GM12864 (cell line): ENCODE data around the gene SLC6A1.

Source experiments
- DNase-seq: peaks from one replicate; pipeline ENCODE4 v3.0.0-alpha.2; 2011; ENCODE audit warnings: low read depth
- H3K4me3 ChIP-seq: 2 replicates; pipeline ENCODE4 v1.5.1; 2011; ENCODE audit warnings: mild to moderate bottlenecking, low read depth, low read length, control low read depth
- TF ChIP-seq, protein P1 (sequence below): IDR thresholded peaks from 2 replicates; pipeline ENCODE4 v1.5.1; 2011; ENCODE audit warnings: low read depth, mild to moderate bottlenecking, moderate library complexity, low read length, control low read depth, inconsistent platforms; ENCODE audit errors: missing control alignments

SLC6A1 gene

DNA sequence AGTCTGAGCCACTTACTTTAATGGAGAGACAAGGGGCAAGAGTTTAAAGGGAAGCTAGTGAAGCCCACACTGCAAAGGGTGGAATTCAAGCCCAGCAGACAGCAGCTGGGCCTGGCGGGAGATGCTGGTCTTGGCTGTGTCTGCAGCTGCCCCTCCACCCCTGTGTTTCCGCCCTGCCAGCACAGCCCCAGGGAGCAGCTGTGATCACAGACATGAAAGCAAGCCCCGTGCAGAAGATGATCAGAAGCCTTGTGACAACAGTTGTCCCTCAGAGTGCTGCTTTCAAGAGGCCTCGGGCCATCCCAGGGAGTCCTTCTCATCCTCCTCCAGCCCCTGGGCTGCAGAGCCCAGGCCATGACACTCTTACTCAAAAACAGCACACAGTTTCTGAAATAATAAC, 24.1 kb upstream of the SLC6A1 start:
- DNase-seq = no peak

DNA sequence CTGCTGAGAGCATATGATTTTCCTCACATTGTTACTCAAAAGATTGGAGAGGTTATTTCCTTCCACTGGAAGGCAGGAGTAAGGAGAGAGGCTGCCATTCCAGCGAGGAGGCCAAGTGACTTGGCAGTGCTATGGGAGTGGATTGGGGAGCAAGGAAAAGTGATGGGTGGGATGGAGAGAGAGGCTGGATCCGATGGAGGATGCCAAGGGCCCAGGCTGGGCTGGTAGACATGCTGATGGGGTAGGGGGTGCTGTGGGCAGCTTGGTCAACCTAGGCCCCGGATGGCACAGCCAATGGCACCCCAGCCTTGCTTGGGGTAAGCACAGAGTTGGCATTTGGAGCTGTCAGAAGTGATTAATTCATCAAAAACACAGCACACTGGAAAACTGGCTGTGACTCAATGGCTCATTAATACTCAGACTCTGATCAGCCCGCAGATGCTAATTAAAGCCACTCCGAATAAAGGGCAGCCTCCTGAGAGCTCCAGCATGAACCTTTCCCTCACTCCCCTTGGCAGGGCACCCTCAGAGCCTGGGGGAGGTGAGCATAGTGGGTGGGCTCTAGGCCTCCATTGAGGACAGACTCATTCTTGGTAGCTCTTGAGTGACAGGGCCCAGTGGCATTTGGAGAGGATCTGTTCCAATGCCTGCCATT, 22.1 kb upstream of the SLC6A1 start:
- TF ChIP-seq, protein P1, sequence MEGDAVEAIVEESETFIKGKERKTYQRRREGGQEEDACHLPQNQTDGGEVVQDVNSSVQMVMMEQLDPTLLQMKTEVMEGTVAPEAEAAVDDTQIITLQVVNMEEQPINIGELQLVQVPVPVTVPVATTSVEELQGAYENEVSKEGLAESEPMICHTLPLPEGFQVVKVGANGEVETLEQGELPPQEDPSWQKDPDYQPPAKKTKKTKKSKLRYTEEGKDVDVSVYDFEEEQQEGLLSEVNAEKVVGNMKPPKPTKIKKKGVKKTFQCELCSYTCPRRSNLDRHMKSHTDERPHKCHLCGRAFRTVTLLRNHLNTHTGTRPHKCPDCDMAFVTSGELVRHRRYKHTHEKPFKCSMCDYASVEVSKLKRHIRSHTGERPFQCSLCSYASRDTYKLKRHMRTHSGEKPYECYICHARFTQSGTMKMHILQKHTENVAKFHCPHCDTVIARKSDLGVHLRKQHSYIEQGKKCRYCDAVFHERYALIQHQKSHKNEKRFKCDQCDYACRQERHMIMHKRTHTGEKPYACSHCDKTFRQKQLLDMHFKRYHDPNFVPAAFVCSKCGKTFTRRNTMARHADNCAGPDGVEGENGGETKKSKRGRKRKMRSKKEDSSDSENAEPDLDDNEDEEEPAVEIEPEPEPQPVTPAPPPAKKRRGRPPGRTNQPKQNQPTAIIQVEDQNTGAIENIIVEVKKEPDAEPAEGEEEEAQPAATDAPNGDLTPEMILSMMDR = no peak
- no peak for DNase-seq
- H3K4me3 ChIP-seq = no peak overlapping the region

More for the DNA sequence above, 24.1 kb upstream of the SLC6A1 start:
- TF ChIP-seq, protein P1 = no peak
- no peak overlapping the region for H3K4me3 ChIP-seq

DNA sequence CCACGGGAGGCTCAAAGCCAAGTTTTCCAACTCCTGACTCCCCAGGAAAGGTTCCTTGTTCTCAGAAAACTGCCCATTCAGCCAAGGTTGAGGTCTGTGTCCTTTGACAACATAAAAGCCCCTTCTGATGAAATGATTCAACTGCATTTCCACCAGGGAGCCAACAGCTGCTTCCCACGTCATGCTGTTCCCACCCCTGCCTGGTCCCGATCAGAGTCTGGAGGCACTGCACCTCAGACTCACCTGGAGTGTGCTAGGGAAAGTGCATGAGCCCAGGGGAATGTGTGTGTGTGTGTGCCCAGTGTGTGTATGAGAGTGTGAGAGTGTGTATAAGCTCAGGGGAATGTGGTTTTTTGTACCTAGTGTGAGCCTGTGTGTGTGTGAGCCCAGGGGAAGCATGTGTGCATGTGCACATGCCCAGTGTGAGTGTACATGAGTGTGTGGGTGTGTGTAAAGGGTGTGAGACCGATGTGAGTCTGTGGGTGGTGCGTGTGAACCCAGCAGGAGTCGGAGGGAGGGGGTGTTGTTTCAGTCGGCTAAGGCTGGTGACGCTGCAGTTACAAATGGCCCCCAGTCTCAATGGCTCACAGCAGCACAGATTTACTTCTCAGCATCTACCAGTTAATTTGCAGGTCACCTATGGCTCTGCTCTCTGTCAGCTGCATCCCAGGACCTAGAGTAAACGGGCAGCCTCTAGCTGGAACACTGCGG, 20.3 kb upstream of the SLC6A1 start:
- no peak overlapping the region for H3K4me3 ChIP-seq
- DNase-seq = no peak
- TF ChIP-seq, protein P1 = no peak

DNA sequence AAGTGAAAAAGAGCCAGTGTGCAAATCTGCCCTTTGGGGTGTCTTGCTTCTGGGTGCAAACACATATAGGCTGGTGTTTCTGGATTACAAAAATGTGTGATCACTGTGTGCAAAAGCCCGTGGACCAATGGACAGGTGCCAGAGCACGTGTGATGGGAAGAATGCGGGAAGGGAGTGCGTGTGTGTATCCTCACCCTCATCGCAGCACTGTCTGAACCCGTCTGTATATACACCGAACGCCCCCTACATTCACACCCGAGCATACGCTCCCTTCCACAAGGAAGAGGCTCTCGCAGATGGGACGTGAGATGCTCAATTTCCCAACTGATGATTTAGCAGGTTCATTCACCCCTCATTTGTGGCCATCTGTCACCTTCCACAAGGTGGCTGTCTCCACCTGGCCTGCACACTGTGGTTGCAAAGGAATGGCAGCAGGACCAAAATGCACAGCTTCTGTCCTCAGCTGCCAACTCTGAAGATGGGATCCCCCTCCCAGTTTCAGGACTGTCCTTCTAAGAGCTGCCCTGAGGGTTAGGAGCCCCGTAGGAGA, 19.4 kb upstream of the SLC6A1 start:
- DNase-seq = no peak
- no peak overlapping the region for H3K4me3 ChIP-seq
- TF ChIP-seq, protein P1 = no peak

DNA sequence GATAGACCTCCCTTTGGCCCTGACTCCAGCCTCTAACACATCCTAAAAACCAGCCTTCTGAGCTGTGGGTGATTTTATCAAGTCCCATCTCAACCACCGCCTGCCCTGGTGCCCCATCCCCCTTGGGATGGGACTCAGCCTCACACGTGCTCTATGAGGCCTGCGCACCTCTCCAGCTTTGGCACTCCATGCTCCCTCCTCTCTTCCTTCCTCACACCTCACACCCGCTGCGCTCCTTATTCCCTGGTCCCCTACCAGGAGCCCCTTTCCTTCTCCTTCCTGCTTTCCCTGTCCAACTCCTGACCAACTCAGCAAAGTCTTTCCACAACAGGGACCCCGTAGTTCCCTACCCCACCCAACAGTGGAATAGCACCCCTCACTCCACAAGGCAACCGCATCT, 18.4 kb upstream of the SLC6A1 start:
- TF ChIP-seq, protein P1 = no peak
- DNase-seq = no peak
- no peak overlapping the region for H3K4me3 ChIP-seq

DNA sequence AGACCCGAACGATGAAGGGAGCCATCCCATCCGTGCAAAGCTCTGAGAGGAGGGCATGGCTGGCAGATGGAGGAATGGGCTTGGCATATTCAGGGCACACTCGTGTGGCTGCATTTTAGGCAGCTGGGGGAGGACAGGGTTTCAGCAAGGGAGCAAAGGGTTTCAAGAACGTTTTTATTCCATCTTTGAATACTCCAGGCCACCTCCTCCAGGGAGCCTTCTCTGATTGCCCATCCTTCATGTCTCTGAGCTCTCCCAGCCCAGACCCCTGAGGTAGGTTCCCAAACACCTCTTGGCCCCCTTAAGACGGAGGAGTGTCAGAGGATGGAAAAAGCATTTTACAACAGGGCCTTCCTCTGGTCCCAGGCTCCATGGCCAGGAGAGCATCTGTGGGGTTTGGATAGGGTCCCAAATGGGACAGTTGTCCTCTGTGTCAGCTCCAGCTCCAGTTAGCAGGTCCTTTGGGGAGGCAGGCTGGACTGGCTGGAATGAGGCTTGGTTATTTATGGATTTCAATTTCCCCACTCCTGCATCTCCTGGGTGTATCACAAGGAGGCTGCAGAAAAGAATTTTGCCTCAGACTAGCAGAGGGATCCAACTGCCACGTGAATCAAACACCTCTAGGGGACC, 17.7 kb upstream of the SLC6A1 start:
- TF ChIP-seq, protein P1 = no peak
- DNase-seq = no peak
- H3K4me3 ChIP-seq = no peak overlapping the region
